Middle frontal gyrus (tissue), 1 donor: Measurements from ENCODE around the gene DMD.
"Not testable (repeated sequence)": the region's sequence is repeated elsewhere in the genome, so short reads cannot be mapped to it uniquely, and the experiment has no call there.

Source experiments
- DNase-seq: peaks from one replicate; pipeline ENCODE4 v3.0.0-alpha.2; 2015; ENCODE audit warnings: low spot score; ENCODE audit errors: extremely low spot score

The DMD gene

DNA sequence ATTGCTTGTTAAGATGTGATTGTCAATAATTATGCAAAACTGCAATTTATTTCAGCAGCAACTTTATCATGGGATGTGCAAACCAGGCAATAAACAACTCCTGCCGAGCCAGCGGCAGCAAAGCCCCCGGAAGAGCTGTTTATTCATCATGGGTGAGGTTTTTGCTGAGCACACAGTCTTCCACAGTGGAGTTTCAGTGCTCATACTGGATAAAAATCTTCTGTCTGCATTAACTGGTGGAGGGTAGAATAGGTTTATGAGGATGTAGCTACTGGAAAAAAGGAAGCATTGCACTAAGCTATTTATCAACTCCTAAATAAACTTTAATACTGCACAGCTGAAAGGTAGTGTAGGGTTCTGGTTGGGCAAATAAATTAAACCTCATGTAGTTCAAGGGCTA is 1582.2 kb downstream of the DMD start:
- no peak for DNase-seq

DNA sequence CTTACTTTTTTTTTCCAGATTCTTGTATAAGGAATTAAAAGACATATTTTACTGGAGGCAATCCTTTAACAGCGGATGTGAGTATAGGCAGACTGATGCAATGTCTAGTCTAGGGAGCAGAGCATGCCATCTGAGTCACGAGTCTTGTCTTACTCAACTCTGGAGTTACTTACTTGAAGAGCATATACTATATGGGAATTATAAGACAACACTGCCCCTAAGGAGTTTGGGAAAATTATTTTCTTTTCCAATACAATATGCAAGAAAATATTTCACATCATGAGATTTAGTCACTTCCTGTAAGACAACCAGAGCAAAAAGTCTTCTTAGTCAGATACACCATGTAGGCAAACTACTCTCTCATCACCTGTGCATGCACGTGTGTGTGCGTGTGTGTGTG is 1602.2 kb downstream of the DMD start:
- DNase-seq, result no peak

DNA sequence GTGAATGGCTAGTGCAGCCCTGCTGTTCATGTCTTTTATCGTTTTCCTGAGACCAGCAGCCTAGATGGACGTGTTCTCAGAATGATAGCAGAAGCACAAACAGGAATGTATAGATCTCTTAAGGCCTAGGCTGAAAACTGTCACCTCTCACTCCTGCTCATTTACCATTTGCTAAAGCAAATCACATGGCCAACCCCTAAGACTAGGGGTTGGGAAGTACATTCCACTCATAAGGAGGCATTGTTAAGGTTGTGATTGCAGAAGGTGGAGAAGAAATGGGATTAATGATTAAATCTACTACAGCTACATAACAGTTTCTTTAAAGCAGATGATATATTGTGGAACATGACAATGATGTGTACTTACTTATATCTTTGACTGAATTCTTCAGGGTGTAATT is 1602.7 kb downstream of the DMD start:
- DNase-seq, result no peak

DNA sequence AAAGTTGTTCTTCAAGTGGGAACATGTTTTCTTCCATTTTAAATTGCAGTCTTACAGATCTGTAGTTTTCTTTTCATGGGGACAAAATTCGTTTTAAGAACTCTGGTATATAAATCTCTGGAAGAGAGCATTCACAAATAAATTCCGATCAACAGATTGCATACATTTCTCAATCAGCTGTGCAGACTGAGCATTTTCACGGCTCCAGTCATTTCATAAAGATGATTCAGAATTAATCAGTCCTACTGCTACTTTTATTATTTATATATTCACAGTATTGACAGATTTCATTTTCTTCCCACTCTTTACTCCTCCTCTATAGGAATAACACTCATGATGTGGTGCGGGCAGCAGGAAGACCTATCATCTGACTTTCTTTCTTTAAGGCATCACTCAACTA is 1604.6 kb downstream of the DMD start:
- no peak for DNase-seq

DNA sequence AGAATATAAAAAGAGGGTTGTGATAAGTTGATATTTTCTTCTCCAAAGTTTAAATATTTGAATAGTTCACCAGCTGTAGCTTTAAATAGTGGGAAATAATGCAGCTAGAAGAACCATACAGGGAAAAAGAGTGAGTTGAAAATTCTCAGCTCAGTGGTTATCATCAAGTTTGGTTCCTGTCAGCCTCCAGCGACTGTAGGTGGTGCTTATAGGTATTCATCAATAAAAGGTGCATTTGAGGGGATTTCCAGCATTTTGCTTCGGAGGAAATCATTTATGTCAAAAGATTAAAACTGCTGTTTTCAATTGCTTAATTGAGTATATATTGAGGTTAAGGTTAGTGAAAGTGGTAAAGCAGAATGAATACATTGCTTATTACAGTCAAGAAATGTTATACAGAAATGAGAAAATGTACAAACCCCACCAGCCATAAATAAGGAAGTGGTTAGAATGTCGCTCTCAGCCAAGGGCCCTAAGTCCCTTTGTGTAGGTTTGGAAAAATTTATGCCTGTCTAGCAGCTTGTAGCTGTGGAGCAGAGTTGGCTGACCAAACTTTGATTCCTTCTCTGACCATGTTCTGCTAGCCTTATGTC is 1606.6 kb downstream of the DMD start:
- DNase-seq, result no peak

DNA sequence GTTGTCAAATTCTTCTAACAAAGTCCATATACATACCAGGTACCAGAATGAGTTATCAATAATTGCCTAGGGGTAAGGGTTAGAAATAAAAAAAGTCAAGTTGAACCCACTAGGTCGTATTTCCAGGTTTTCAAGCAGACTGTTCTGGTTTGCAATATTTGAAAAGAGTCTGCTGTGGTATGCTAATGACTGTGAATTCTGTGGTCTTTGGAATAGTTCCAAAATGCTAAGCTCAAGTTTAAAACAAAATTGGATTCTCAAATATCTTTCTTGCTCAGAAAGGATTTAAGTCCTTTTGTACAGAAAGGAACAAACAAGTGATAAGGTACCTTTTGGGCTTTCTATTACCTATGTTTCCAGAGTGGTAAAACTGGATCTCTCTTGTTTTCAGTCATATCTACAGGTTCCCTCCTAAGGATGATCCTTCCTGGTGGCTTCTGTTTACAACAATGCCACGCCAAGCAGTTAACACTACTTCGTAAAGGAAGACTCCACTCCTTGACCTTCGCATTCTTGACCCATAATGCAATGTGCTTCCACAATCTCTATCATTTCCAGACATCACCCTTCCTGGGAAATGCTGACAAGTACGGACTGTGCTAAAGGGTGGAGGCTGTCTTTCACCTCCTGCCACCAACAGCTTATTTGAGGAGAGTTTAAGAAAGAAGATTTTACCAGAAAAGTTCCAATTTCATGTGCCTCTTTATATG is 1607.8 kb downstream of the DMD start:
- no peak for DNase-seq

DNA sequence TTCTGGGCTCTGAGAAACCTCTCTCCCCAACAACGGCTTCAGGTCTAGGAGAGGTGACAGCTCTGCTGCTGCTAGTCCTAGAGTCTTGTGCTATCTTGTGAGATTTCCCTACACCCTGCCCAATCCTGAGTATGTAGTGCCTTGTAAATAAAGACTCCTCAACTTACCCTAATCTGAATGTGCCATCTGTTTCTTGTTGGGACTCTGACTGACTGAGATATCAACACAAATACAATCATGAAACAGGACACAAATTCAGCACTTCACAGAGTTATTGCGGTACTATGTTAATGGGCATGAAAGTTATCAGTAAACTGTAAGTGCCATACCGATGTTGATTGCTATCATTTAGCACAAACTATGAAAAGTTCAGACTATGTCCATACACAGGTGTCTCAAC is 1610.5 kb downstream of the DMD start:
- no peak for DNase-seq

DNA sequence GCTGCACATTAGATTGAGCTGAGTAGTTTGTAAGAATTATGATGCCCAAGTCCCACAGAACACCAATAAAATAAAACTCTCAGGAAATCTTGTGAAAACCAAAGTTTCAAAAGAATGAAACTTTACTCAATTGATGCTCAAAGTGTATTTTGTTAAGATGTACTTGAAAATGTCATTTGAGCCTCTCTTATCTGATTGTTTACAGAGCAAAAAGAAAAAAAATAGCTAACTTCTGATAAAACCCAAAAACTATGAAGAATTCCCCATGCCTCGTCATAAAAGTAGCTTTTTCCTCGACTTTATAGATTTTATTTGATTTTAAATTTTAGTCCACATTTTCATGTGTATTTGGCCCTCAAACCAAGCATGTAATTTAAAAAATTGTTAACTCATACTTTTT is 1618.0 kb downstream of the DMD start:
- no peak for DNase-seq

DNA sequence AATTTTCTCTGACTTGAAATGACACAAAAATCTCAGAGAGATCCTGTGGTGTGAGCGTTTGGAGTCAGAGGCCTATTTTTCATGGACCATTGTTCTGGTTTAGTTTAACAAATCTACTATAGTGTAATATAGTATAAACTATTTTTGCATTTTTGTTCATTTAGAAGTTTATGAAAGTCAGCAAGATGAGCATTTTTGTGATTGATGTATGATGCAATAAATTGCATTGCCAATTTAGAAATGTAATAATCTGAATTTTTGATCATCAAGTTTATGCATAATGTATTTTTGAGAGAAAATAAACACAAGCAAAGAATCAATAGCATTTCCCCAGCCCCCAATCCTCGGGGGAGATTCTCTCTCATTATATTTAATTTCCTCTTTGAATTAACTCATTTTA is 1620.0 kb downstream of the DMD start:
- no peak for DNase-seq

DNA sequence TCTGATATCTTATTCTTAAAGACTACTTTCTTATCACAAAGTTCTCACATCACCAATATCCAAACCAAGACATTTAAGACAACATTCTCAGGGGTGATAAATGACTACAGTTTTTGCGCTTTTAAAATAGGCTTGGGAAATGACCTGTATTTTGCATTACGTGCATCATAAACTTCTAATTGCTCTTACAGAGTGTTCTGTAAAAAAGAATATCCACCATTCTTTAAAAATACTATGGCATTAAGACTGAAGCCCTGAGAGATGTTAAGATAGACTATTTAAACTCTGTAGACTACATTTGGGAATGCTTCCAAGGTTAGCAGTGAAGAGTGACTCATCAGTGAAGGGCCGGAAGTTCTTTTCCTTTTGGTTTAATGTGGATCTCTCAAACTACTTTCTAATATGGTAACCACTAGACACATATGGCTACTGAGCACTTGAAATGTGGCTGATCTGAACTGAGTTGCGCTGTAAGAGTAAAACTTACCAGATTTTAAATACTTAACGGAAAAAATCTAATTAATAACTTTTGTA is 1620.7 kb downstream of the DMD start:
- DNase-seq, result no peak

DNA sequence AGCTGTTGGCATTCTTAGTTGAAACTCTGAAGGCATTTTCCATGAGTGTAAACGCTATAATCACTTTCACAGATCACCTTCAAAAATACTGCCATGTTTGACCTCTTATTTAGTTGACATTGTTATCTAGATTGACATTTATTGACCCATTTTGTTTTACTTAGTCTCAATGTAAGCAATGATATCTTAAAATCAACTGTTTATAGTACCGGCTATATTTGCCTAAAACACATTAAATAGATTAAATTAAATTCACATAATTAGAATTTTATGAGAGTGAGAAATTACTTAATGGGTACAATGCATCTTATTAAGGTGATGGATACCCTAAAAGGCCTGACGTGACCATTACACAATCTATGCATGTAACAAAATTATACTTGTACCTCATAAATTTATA is 1621.8 kb downstream of the DMD start:
- no peak for DNase-seq

DNA sequence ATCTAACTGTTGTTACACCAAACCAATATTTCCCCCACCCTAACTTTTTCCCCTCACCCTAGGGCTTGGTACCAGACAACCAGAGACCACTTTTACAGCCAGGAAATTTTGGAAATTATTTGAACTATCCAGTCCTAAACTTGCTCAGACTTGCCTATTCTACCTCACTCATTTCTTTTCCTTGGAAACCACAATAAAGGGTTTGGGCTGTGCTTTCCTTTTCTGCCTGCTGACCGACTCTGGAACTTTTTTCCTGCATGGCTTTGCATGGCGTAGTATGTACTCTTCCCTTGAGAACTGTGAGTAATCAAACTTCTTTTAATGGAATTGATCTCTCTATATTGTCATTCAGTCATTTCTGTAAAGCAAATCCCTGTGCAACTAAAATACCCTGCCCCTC is 1623.0 kb downstream of the DMD start:
- DNase-seq, result no peak

DNA sequence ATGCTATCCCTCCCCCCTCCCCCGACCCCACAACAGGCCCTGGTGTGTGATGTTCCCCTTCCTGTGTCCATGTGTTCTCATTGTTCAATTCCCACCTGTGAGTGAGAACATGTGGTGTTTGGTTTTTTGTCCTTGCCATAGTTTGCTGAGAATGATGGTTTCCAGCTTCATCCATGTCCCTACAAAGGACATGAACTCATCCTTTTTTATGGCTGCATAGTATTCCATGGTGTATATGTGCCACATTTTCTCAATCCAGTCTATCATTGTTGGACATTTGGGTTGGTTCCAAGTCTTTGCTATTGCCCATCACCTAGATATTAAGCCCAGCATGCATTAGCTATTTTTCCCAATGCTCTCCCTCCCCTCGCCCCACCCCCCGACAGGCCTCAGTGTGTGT is 1627.5 kb downstream of the DMD start:
- DNase-seq, result not testable (repeated sequence)

DNA sequence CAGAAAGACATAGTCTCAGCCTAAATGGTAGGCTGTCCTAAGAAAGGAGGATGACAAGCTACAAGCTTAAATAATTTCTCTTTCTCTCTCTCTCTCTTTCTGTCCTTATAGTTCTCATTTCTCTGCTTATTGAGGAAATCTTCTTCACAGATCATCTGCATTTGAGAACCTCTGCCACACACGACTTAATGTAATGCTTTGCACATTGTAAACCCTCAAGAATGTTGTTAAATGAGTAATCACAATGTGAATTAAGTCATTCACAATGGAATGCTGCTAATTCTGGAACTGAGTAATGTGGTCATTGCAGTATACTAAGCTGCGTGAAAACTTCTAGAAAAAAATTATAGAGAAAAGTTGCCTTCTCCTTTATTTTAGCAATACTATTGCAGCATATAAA is 1630.6 kb downstream of the DMD start:
- no peak for DNase-seq

DNA sequence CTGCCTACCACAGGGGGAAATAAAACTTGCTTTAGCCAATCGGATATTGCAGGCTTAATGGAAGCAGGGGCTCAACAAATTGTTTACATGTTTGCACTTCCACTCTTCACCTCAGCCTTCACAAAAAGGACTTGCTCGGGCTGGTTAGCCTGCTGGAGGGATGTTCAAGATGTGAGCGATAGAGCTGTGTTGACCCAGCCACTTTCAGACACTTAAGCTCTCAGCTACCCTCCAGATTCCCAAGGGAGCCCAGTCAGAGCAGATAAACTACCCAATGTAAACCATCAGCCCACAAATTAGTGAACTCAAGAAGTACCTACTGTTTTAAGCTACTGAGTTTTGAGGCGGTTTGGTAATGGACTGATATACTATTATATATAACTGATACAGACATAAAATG is 1631.1 kb downstream of the DMD start:
- DNase-seq, result no peak

DNA sequence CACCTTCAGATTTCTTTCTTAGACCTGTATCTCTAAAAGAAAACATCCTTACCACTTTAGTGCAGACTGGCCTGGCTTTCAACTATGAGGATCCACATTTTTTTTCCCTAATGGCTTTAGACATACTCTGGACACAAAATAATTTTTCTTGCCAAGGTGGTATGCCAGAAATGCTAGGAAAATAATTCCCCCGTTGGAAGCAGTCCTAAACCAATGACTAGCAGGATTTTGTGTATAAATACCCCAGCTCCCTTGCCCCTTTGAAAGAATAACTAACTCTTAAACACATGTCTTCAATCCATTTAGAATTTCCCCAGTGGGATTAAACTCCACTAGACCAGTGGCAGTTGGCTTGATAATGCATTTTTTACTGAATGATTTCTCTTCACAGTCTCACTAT is 1639.0 kb downstream of the DMD start:
- DNase-seq, result no peak

DNA sequence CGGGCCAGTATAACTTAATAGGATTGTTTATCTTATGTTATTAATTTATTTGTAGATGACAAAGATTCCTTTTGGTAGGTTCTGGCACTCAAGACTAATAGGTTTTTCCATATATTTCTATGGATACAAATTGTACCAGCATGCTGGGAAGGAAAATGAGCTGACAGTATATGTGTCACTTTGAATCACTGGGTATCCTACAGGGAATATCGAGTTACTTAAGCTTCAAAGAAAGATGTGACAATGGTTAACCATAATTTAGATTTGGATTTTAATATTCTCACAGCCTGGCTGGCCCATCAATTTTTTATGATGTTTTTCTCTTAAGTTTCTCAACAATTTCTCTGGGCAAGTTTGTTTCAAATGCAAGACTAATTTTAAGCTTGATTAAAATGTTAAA is 1640.7 kb downstream of the DMD start:
- no peak for DNase-seq

DNA sequence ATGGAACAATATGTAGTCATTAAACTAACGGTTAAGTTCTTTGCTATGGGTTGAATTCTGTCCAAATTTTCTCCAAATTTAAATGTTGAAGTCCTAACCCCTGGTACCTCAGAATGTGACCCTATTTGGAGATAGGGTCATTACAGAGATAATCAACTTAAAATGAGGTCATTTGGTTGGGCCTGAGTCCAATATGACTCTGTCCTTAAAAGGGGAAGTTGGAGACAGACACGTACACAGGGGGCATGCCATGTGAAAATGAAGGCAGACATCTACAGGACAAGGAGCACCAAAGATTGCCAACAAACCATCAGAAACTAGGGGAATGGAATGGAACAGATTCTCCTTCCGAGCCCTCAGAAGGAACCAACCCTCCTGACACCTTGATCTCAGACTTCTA is 1647.6 kb downstream of the DMD start:
- no peak for DNase-seq

DNA sequence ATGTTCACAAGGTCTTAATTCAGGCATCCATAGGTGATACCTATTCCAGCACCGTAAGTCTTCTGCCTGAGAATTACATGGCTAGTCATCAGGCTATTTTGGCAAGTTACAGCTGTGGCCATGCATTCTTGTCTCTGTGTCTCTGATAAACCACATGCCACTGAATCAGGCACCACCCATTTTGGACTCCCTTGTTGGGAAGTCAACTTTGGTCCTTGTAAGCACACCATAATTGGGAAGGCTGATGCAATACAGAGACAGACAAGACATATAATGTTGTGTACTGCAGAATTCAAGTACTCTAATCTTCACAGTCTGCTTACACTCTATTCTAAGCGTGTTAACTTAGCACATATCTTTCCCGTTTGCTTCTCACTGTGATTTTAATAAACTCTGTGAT is 1655.8 kb downstream of the DMD start:
- no peak for DNase-seq

DNA sequence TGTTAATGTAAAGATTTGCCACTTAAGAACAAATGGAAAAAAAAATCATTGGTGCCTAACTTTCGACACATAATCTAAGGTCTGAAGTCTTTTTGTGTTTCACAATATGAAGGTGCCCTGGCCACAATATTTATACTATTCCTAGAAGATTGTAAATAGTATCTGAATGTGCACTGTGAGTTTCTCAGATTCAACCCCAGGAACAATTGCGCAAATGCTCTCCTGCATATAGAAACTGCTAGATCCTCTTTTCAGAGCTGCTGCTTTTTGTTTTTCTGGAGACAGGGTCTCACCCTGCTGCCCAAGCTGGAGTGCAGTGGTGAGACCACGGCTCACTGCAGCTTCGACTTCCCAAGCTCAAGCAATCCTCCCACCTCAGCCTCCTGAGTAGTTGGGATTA is 1659.4 kb downstream of the DMD start:
- no peak for DNase-seq

DNA sequence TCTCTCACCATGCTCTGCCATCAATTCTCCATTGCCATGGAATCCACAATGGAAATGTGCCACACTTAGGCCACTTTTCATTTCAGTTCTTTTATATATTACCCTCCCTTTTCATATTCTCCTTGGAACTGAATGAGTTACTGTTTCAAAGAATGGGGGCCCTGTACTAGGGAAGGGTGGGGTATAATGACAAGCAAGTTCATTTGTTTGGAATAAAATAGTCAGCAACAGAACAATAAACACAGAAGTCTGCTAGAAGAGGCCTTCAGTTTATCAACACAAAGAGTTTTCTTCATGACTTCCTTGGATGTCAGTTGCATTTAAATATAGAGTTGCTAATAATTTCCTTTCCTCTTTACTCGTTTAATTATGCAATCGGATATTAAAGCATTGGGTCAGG is 1661.2 kb downstream of the DMD start:
- DNase-seq, result no peak

DNA sequence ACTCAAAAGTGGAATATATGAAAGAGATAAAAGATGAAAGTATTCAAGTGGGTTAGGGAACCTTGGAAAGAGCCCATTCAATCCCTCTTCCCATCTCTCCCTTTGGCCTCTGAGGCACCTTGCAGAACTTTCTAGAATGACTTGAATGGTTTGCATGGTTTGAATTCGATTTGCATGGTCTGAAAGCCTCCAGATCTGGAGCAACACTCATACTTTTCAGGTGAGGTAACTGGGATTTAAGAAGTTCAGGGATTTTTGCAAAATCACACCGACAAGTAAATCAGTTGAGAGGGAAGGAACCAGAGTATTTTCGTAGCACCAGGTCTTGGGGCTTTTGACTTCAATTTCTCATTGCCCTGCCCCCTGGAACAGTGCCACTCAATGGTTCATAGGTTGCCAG is 1663.5 kb downstream of the DMD start:
- DNase-seq, result no peak

DNA sequence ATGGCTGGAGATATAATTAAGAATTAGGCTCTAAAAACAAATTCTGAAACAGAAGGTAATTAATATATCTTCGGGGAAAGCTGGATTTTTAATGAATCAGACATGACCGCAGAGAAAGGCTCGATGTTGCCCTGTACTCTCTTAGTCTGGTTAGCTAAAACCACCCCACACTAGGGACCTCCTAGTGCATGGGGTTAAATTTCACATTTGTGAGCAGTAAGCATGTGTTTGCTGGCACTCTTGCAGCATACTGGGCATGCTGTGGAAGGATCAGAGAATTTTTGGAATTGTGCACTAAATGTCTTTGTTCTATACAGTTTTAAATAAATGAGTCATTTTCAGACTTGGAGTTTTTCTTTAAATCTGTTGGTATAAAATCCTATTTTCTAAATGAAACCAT is 1663.9 kb downstream of the DMD start:
- DNase-seq, result no peak
